GM10248 (cell line): ENCODE results near the gene NFE2L1.

Experiments used
- CTCF ChIA-PET: fragments of 300-600 bp; sonication (Branson Sonifier 250); formaldehyde crosslinking; extraction: SDS; loops from one replicate; lab custom pipeline; 2021; ENCODE audit warnings: antibody characterized with exemption; lab: Yijun Ruan, JAX
- POLR2A ChIA-PET: fragments of 350-650 bp; sonication (Branson Sonifier 250); formaldehyde crosslinking; extraction: SDS; loops from one replicate; lab custom pipeline; 2020; ENCODE audit warnings: antibody characterized with exemption; lab: Yijun Ruan, JAX
- DNase-seq: peaks from one replicate; pipeline ENCODE4 v3.0.0; 2012; ENCODE audit errors: extremely low spot score
- TF ChIP-seq, protein P1 (sequence below): IDR thresholded peaks from 2 replicates; pipeline ENCODE4 v1.5.1; 2012; ENCODE audit warnings: mild to moderate bottlenecking, low read depth; ENCODE audit errors: extremely low read depth, missing control alignments, control extremely low read depth

Gene NFE2L1

DNA sequence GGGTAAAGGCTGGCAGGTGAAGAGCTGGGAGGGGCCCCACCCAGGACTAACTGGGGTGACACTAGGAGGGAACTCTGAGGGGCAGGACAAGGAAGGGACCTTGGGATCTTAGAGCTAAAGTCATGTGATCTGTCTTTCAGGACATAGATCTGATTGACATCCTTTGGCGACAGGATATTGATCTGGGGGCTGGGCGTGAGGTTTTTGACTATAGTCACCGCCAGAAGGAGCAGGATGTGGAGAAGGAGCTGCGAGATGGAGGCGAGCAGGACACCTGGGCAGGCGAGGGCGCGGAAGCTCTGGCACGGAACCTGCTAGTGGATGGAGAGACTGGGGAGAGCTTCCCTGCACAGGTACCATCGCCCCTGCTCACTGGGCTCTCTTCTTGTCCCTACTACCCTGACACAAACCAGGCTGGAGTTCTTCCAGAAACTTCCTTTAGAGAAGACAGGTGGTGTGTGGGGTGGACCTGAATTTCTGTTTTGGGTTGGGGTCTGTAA lies 8.1 kb downstream of the NFE2L1 start:
- POLR2A ChIA-PET = no interaction called here
- DNase-seq = no peak
- CTCF ChIA-PET = interaction anchor here (1.4 to 17.2 kb wide), 7 partner anchors 8 to 77 kb away, joined by 4 to 214 read pairs (median 8); no protein-coding TSS in a partner anchor
- TF ChIP-seq, protein P1, sequence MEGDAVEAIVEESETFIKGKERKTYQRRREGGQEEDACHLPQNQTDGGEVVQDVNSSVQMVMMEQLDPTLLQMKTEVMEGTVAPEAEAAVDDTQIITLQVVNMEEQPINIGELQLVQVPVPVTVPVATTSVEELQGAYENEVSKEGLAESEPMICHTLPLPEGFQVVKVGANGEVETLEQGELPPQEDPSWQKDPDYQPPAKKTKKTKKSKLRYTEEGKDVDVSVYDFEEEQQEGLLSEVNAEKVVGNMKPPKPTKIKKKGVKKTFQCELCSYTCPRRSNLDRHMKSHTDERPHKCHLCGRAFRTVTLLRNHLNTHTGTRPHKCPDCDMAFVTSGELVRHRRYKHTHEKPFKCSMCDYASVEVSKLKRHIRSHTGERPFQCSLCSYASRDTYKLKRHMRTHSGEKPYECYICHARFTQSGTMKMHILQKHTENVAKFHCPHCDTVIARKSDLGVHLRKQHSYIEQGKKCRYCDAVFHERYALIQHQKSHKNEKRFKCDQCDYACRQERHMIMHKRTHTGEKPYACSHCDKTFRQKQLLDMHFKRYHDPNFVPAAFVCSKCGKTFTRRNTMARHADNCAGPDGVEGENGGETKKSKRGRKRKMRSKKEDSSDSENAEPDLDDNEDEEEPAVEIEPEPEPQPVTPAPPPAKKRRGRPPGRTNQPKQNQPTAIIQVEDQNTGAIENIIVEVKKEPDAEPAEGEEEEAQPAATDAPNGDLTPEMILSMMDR = no peak

DNA sequence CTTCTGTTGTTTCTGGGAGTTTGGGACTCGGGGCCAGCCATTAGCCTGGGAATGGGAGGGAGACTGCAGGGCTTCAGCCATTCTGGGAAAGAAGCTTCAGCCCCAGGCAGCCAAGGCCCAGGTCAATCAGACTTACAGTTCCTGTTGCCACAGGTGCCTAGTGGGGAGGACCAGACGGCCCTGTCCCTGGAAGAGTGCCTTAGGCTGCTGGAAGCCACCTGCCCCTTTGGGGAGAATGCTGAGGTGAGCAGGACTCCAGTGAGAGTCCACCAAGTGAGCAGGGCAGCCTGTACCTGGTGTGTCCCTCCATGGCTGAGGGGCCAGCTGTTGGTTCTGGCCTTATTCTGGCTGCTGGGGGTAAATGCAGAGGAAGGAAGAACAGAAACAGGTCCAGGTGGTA lies 8.7 kb downstream of the NFE2L1 start:
- TF ChIP-seq, protein P1 = no peak
- no peak for DNase-seq
- CTCF ChIA-PET = interaction anchor here (1.4 to 17.2 kb wide), 7 partner anchors 7 to 78 kb away, joined by 4 to 214 read pairs (median 8); no protein-coding TSS in a partner anchor
- POLR2A ChIA-PET = interaction anchor here (2.3 kb wide), 1 partner anchor 8 kb away, joined by 18 read pairs; the partner anchor contains the start of gene NFE2L1

DNA sequence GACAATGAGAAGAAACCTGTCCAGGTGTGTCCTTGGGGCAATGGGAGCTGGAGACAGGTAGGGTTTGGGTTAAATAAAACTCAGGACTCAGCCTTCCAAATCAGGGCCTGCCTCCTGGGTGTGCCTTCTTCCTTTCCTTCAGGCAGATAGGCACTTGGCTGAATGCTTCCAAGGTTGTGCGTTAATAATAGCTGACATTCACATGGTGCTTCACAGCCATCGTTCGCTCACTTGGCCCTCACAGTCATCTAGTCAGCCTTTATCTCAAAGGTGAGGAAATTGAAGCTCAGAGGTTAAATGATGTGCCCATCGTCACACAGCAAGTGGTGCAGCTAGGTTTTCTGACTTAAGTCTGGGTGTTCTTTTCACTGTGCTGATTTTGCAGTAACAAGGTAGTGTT lies 9.5 kb downstream of the NFE2L1 start:
- ChIA-PET POLR2A (interaction anchor here (2.3 kb wide), 1 partner anchor 9 kb away, joined by 18 read pairs; the partner anchor contains the start of gene NFE2L1), CTCF (interaction anchor here (0.9 to 17.2 kb wide), 9 partner anchors 9 to 111 kb away, joined by 3 to 214 read pairs (median 4); partner anchors contain the start of gene CBX1)
- TF ChIP-seq, protein P1 = no peak
- DNase-seq = no peak

DNA sequence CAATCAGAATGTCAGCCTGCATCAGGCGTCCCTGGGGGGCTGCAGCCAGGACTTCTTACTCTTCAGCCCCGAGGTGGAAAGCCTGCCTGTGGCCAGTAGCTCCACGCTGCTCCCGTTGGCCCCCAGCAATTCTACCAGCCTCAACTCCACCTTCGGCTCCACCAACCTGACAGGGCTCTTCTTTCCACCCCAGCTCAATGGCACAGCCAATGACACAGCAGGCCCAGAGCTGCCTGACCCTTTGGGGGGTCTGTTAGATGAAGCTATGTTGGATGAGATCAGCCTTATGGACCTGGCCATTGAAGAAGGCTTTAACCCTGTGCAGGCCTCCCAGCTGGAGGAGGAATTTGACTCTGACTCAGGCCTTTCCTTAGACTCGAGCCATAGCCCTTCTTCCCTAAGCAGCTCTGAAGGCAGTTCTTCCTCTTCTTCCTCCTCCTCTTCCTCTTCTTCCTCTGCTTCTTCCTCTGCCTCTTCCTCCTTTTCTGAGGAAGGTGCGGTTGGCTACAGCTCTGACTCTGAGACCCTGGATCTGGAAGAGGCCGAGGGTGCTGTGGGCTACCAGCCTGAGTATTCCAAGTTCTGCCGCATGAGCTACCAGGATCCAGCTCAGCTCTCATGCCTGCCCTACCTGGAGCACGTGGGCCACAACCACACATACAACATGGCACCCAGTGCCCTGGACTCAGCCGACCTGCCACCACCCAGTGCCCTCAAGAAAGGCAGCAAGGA lies 10.4 kb downstream of the NFE2L1 start:
- no peak for DNase-seq
- CTCF ChIA-PET = interaction anchor here (0.9 to 17.2 kb wide), 10 partner anchors 9 to 112 kb away, joined by 3 to 214 read pairs (median 4); partner anchors contain the start of gene CBX1

DNA sequence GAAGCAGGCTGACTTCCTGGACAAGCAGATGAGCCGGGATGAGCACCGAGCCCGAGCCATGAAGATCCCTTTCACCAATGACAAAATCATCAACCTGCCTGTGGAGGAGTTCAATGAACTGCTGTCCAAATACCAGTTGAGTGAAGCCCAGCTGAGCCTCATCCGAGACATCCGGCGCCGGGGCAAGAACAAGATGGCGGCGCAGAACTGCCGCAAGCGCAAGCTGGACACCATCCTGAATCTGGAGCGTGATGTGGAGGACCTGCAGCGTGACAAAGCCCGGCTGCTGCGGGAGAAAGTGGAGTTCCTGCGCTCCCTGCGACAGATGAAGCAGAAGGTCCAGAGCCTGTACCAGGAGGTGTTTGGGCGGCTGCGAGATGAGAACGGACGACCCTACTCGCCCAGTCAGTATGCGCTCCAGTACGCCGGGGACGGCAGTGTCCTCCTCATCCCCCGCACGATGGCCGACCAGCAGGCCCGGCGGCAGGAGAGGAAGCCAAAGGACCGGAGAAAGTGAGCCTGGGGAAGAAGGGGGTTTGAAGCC lies 11.0 kb downstream of the NFE2L1 start:
- ChIA-PET CTCF (interaction anchor here (1.0 to 17.2 kb wide), 6 partner anchors 9 to 41 kb away, joined by 3 to 214 read pairs (median 16); no protein-coding TSS in a partner anchor), POLR2A (interaction anchor here (0.7 to 2.3 kb wide), 2 partner anchors 10 to 380 kb away, joined by 5 to 18 read pairs; partner anchors contain the start of gene NFE2L1)
- no peak for DNase-seq
- TF ChIP-seq, protein P1 = no peak

More for the DNA sequence above, 10.4 kb downstream of the NFE2L1 start:
- POLR2A ChIA-PET = interaction anchor here (2.3 kb wide), 1 partner anchor 9 kb away, joined by 18 read pairs; the partner anchor contains the start of gene NFE2L1
- TF ChIP-seq, protein P1 = no peak

DNA sequence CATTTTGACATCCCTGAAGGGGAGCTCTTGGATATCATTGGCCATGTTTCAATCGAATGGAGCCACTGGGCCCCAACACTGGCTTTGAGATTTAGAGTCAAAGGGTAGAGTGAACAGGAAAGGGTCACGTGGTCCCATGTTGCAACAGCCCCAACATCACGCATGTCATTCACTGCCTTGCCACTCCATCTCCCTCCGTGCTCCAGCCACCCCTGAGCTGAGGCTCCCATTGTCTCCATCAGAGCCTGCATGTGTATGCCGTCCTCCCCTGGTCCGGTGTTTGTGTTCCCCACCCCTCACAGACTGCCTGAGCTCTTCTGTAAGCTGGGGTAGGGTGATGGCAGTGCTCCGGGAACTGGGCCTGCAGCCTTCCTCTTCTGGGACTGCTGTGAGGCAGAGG lies 12.1 kb downstream of the NFE2L1 start:
- ChIA-PET CTCF (interaction anchor here (1.1 to 17.2 kb wide), 5 partner anchors 11 to 38 kb away, joined by 3 to 214 read pairs (median 10); partner anchors contain the start of gene NFE2L1), POLR2A (no interaction called here)
- TF ChIP-seq, protein P1 = no peak
- DNase-seq = no peak
